SK-N-SH treated with all-trans-retinoic acid at 6 μM for 48 hours (cell line): ENCODE results near the gene MYADM.

Experiments
- ARNTL ChIP-seq: fragments of 450-650 bp; formaldehyde crosslinking; IDR thresholded peaks from 2 replicates; pipeline ENCODE4 v1.5.0; 2020; ENCODE audit warnings: low read depth, mild to moderate bottlenecking, moderate library complexity, borderline replicate concordance
- GLIS3 ChIP-seq: fragments of 250-450 bp; sonication (Bioruptor Pico); IDR thresholded peaks from 2 replicates; pipeline ENCODE4 v1.5.0; 2020; ENCODE audit warnings: mild to moderate bottlenecking, moderate library complexity
- PPARA ChIP-seq: fragments of 250-450 bp; sonication (Bioruptor Pico); IDR thresholded peaks from 2 replicates; pipeline ENCODE4 v1.5.0; 2020; ENCODE audit warnings: mild to moderate bottlenecking, borderline replicate concordance
- TCF4 ChIP-seq: fragments of 250-450 bp; sonication (Bioruptor Pico); IDR thresholded peaks from 2 replicates; pipeline ENCODE4 v1.8.0; 2021; ENCODE audit warnings: mild to moderate bottlenecking, moderate library complexity, borderline replicate concordance
- TOX ChIP-seq: fragments of 250-450 bp; sonication (Bioruptor Pico); IDR thresholded peaks from 2 replicates; pipeline ENCODE4 v1.8.0; 2021; ENCODE audit warnings: mild to moderate bottlenecking, moderate library complexity, borderline replicate concordance
- ZC3H10 ChIP-seq: fragments of 250-450 bp; sonication (Bioruptor Pico); IDR thresholded peaks from 2 replicates; pipeline ENCODE4 v1.5.1; 2021; ENCODE audit warnings: mild to moderate bottlenecking, moderate library complexity
- ZFP3 ChIP-seq: fragments of 250-450 bp; sonication (Bioruptor Pico); IDR thresholded peaks from 2 replicates; pipeline ENCODE4 v1.5.0; 2020; ENCODE audit warnings: mild to moderate bottlenecking, moderate library complexity
- ZFP30 ChIP-seq: fragments of 450-650 bp; formaldehyde crosslinking; IDR thresholded peaks from 2 replicates; pipeline ENCODE4 v1.5.0; 2022; ENCODE audit warnings: mild to moderate bottlenecking, moderate library complexity
- ZNF70 ChIP-seq: fragments of 450-650 bp; formaldehyde crosslinking; IDR thresholded peaks from 2 replicates; pipeline ENCODE4 v1.5.0; 2020; ENCODE audit warnings: mild to moderate bottlenecking, moderate library complexity
- TF ChIP-seq, protein P1 (sequence below): fragments of 250-450 bp; sonication (Bioruptor Pico); IDR thresholded peaks from 2 replicates; pipeline ENCODE4 v1.8.0; 2020; ENCODE audit warnings: mild to moderate bottlenecking, moderate library complexity, borderline replicate concordance
- TF ChIP-seq, protein P2 (sequence below): fragments of 250-450 bp; sonication (Bioruptor Pico); IDR thresholded peaks from 2 replicates; pipeline ENCODE4 v1.8.0; 2021; ENCODE audit warnings: low read depth, mild to moderate bottlenecking, moderate library complexity, borderline replicate concordance

GRCh38 chr19:53900191-53900860, 32.6 kb downstream of the MYADM start:
- TF ChIP-seq ZFP30 (CRISPR knock-in tag): no peak
- no peak for TF ChIP-seq TCF4 (CRISPR knock-in tag)
- TF ChIP-seq TOX (CRISPR knock-in tag): no peak
- no peak for TF ChIP-seq ARNTL
- TF ChIP-seq PPARA: no peak
- TF ChIP-seq, protein P1, sequence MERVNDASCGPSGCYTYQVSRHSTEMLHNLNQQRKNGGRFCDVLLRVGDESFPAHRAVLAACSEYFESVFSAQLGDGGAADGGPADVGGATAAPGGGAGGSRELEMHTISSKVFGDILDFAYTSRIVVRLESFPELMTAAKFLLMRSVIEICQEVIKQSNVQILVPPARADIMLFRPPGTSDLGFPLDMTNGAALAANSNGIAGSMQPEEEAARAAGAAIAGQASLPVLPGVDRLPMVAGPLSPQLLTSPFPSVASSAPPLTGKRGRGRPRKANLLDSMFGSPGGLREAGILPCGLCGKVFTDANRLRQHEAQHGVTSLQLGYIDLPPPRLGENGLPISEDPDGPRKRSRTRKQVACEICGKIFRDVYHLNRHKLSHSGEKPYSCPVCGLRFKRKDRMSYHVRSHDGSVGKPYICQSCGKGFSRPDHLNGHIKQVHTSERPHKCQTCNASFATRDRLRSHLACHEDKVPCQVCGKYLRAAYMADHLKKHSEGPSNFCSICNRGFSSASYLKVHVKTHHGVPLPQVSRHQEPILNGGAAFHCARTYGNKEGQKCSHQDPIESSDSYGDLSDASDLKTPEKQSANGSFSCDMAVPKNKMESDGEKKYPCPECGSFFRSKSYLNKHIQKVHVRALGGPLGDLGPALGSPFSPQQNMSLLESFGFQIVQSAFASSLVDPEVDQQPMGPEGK: no peak
- TF ChIP-seq, protein P2, sequence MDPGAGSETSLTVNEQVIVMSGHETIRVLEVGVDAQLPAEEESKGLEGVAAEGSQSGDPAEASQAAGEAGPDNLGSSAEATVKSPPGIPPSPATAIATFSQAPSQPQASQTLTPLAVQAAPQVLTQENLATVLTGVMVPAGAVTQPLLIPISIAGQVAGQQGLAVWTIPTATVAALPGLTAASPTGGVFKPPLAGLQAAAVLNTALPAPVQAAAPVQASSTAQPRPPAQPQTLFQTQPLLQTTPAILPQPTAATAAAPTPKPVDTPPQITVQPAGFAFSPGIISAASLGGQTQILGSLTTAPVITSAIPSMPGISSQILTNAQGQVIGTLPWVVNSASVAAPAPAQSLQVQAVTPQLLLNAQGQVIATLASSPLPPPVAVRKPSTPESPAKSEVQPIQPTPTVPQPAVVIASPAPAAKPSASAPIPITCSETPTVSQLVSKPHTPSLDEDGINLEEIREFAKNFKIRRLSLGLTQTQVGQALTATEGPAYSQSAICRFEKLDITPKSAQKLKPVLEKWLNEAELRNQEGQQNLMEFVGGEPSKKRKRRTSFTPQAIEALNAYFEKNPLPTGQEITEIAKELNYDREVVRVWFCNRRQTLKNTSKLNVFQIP (CRISPR knock-in tag): no peak
- no peak for TF ChIP-seq ZFP3
- no peak for TF ChIP-seq GLIS3
- no peak for TF ChIP-seq ZC3H10 (CRISPR knock-in tag)
- no peak for TF ChIP-seq ZNF70
